GM23338 (cell line): ENCODE data around the gene FMO1.

Experiments used
- CREB1 ChIP-seq: fragments of 250-450 bp; sonication (Bioruptor Pico); IDR thresholded peaks from 2 replicates; pipeline ENCODE4 v1.5.0; 2020; ENCODE audit warnings: low read depth, mild to moderate bottlenecking, moderate library complexity
- EZH2 ChIP-seq: fragments of 200-600 bp; sonication (generic); IDR thresholded peaks from one replicate; pipeline ENCODE4 v1.8.0; 2017; ENCODE audit warnings: antibody characterized with exemption, mild to moderate bottlenecking, low read depth; ENCODE audit not compliant: unreplicated experiment
- EZH2phosphoT487 ChIP-seq: fragments of 200-600 bp; sonication (generic); IDR thresholded peaks from one replicate; pipeline ENCODE4 v1.8.1; 2018; ENCODE audit warnings: antibody characterized with exemption; ENCODE audit not compliant: unreplicated experiment
- POLR2AphosphoS5 ChIP-seq: IDR thresholded peaks from 2 replicates; pipeline ENCODE4 v1.6.1; 2016; ENCODE audit warnings: antibody characterized with exemption, low read depth
- TF ChIP-seq, protein P1 (sequence below), 2 experiments: fragments of 200-600 bp in 1 of 2; sonication (generic) in 1 of 2; conservative IDR thresholded peaks; 2 replicates each; pipeline versions ENCODE4 v1.5.1 to v1.6.1; 2016 to 2017; ENCODE audit warnings: antibody characterized with exemption in 2 of 2, low read depth in 2 of 2, mild to moderate bottlenecking in 2 of 2, moderate library complexity in 1 of 2
- TF ChIP-seq, protein P2 (sequence below): IDR thresholded peaks from one replicate; pipeline ENCODE4 v1.6.1; 2018; ENCODE audit warnings: antibody characterized with exemption; ENCODE audit not compliant: unreplicated experiment

DNA sequence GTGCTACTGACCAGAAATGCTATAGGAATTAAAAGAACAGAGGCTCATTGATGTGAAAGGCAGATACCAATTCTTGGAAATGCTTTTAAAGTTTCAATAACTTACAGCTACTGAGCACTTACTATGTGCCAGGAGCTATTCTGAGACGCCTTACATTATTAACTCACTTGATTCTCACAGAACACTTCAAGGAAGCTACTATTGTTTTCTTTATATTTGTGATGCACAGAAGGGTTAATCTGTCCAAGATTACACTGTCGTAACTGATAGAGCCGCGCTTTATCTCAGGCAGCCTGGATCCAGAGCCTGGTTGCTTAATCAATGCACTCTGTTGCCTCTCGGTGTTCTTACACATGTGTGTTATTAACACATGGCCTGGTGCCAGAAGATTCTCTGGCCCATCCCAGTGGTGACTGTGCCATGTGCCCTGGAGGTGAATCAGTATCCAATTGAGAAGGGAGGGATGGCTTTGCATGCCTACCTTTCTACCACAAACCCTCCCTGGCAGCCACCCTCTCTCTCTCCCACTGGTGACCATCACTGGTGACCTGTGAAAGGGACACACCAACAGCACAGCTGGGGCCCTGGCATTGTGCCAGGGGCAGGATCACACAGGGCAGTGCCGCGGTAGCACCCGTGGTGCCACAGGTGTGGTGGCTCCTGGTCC, 8.8 kb downstream of the FMO1 start:
- no peak for TF ChIP-seq POLR2AphosphoS5
- TF ChIP-seq, protein P1, sequence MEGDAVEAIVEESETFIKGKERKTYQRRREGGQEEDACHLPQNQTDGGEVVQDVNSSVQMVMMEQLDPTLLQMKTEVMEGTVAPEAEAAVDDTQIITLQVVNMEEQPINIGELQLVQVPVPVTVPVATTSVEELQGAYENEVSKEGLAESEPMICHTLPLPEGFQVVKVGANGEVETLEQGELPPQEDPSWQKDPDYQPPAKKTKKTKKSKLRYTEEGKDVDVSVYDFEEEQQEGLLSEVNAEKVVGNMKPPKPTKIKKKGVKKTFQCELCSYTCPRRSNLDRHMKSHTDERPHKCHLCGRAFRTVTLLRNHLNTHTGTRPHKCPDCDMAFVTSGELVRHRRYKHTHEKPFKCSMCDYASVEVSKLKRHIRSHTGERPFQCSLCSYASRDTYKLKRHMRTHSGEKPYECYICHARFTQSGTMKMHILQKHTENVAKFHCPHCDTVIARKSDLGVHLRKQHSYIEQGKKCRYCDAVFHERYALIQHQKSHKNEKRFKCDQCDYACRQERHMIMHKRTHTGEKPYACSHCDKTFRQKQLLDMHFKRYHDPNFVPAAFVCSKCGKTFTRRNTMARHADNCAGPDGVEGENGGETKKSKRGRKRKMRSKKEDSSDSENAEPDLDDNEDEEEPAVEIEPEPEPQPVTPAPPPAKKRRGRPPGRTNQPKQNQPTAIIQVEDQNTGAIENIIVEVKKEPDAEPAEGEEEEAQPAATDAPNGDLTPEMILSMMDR (conservative IDR thresholded peaks at IDR 0.05; ENCODE audit: low read depth in 2 of 2) = no peak
- no peak for TF ChIP-seq EZH2
- TF ChIP-seq CREB1 = no peak
- TF ChIP-seq, protein P2, sequence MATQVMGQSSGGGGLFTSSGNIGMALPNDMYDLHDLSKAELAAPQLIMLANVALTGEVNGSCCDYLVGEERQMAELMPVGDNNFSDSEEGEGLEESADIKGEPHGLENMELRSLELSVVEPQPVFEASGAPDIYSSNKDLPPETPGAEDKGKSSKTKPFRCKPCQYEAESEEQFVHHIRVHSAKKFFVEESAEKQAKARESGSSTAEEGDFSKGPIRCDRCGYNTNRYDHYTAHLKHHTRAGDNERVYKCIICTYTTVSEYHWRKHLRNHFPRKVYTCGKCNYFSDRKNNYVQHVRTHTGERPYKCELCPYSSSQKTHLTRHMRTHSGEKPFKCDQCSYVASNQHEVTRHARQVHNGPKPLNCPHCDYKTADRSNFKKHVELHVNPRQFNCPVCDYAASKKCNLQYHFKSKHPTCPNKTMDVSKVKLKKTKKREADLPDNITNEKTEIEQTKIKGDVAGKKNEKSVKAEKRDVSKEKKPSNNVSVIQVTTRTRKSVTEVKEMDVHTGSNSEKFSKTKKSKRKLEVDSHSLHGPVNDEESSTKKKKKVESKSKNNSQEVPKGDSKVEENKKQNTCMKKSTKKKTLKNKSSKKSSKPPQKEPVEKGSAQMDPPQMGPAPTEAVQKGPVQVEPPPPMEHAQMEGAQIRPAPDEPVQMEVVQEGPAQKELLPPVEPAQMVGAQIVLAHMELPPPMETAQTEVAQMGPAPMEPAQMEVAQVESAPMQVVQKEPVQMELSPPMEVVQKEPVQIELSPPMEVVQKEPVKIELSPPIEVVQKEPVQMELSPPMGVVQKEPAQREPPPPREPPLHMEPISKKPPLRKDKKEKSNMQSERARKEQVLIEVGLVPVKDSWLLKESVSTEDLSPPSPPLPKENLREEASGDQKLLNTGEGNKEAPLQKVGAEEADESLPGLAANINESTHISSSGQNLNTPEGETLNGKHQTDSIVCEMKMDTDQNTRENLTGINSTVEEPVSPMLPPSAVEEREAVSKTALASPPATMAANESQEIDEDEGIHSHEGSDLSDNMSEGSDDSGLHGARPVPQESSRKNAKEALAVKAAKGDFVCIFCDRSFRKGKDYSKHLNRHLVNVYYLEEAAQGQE = no peak
- TF ChIP-seq EZH2phosphoT487 = no peak
